IPS DF 6.9 (cell line): ENCODE data around the gene NXPH4.
A peak's percentile ranks its signal among the peaks of the same experiment; 100 is the strongest.

Experiments
- DNase-seq: peaks from one replicate; pipeline ENCODE4 v3.0.0-alpha.2; 2013; ENCODE audit warnings: low read depth, low spot score
- H3K27ac ChIP-seq: one replicate; pipeline ENCODE4 v1.5.1; 2013; ENCODE audit warnings: low read length, control low read depth
- H3K27me3 ChIP-seq: 2 replicates; pipeline ENCODE4 v1.6.1; 2013; ENCODE audit warnings: mild to moderate bottlenecking, low read length; ENCODE audit not compliant: control insufficient read depth, insufficient read depth
- H3K36me3 ChIP-seq: 2 replicates; pipeline ENCODE4 v1.6.1; 2013; ENCODE audit warnings: low read length; ENCODE audit not compliant: control insufficient read depth, insufficient read depth
- H3K4me1 ChIP-seq: 2 replicates; pipeline ENCODE4 v1.6.1; 2013; ENCODE audit warnings: low read length; ENCODE audit not compliant: control insufficient read depth, insufficient read depth
- H3K4me3 ChIP-seq: 2 replicates; pipeline ENCODE4 v1.5.1; 2013; ENCODE audit warnings: mild to moderate bottlenecking, low read length
- H3K9me3 ChIP-seq: 2 replicates; pipeline ENCODE4 v1.6.1; 2013; ENCODE audit warnings: low read length, inconsistent platforms; ENCODE audit not compliant: control insufficient read depth, insufficient read depth
- WGBS: extraction: QIAGEN DNeasy Blood & Tissue Kit; methylation state at CpG from one replicate; pipeline ENCODE4 v1.1.7; 2013; ENCODE audit warnings: mixed read lengths, missing lambda C conversion rate; ENCODE audit not compliant: insufficient read length, insufficient coverage; 5-methylcytosine and 5-hydroxymethylcytosine counted together

Gene NXPH4

GRCh38 chr12:57175428-57176138 is 41.0 kb upstream of the NXPH4 start:
- no peaks in the 10 kb centered on the region for H3K27me3 ChIP-seq
- H3K4me3 ChIP-seq: no peak overlapping the region
- peaks cover 49% of the 10 kb centered on the region for H3K36me3 ChIP-seq
- no peaks in the 10 kb centered on the region for H3K4me1 ChIP-seq
- H3K27ac ChIP-seq: no peak overlapping the region
- no peaks in the 10 kb centered on the region for H3K9me3 ChIP-seq
- WGBS: no CpG with 5 or more reads among the region's 29 CpGs
- peak; percentile 52 for DNase-seq

DNA sequence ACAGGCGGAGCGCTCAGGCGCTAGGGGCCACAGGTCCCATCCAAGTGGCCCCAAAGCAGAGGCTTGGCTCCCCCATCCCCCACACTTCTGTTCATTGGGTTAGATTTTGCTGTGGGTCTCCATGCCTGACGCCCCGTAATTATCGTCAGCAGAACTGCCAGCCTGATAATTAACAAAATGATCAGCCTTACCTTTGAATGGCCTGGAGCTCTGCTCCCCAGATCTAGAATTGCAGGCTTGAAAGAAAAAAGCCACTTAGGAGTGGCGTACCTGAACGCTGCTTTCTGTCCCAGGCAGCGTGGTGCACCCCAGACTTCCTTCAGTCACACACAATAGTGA is 40.5 kb upstream of the NXPH4 start:
- DNase-seq: no peak
- Histone ChIP-seq H3K27ac (no peak overlapping the region), H3K9me3 (no peaks in the 10 kb centered on the region), H3K27me3 (no peaks in the 10 kb centered on the region), H3K36me3 (peaks cover 52% of the 10 kb centered on the region), H3K4me3 (no peak overlapping the region), H3K4me1 (no peaks in the 10 kb centered on the region)
- no CpG with 5 or more reads among the region's 9 CpGs for WGBS

- no CpG with 5 or more reads among the region's 9 CpGs for WGBS
- H3K36me3 ChIP-seq: peaks cover 53% of the 10 kb centered on the region
These were observed 39.7 kb upstream of the NXPH4 start for GRCh38 chr12:57176846-57177245.

DNA sequence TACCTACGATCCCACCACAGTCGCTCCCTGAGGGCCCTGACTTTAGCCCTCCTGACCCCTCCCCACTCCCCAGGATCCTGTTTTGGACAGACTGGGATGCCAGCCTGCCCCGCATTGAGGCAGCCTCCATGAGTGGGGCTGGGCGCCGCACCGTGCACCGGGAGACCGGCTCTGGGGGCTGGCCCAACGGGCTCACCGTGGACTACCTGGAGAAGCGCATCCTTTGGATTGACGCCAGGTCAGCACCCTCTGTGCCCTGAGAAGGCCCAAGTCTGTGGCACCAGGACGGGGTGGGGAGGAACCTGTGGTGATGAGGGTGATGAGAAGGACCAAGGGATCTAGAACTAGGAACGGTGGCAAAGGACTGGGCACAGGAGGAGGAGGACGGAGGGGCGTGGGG is 39.2 kb upstream of the NXPH4 start:
- Histone ChIP-seq H3K36me3 (peaks cover 53% of the 10 kb centered on the region), H3K4me3 (no peak overlapping the region), H3K27ac (no peak overlapping the region), H3K27me3 (no peaks in the 10 kb centered on the region), H3K9me3 (no peaks in the 10 kb centered on the region), H3K4me1 (no peaks in the 10 kb centered on the region)
- no peak for DNase-seq
- WGBS: no CpG with 5 or more reads among the region's 16 CpGs

More at GRCh38 chr12:57176846-57177245, 39.7 kb upstream of the NXPH4 start:
- Histone ChIP-seq H3K27me3 (no peaks in the 10 kb centered on the region), H3K27ac (no peak overlapping the region), H3K9me3 (no peaks in the 10 kb centered on the region), H3K4me3 (no peak overlapping the region), H3K4me1 (no peaks in the 10 kb centered on the region)
- no peak for DNase-seq

DNA sequence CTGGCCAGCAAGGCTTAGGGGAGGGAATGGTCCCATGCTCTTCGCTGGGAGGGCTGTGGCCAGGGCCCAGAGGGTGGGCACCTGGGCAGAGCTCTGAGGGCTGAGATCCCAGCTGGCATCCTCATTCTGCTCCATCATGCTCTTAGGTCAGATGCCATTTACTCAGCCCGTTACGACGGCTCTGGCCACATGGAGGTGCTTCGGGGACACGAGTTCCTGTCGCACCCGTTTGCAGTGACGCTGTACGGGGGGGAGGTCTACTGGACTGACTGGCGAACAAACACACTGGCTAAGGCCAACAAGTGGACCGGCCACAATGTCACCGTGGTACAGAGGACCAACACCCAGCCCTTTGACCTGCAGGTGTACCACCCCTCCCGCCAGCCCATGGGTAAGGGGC is 38.4 kb upstream of the NXPH4 start:
- Histone ChIP-seq H3K27me3 (no peaks in the 10 kb centered on the region), H3K36me3 (peaks cover 51% of the 10 kb centered on the region), H3K4me1 (no peaks in the 10 kb centered on the region), H3K27ac (no peak overlapping the region), H3K9me3 (no peaks in the 10 kb centered on the region), H3K4me3 (no peak overlapping the region)
- no peak for DNase-seq
- WGBS: no CpG with 5 or more reads among the region's 14 CpGs

DNA sequence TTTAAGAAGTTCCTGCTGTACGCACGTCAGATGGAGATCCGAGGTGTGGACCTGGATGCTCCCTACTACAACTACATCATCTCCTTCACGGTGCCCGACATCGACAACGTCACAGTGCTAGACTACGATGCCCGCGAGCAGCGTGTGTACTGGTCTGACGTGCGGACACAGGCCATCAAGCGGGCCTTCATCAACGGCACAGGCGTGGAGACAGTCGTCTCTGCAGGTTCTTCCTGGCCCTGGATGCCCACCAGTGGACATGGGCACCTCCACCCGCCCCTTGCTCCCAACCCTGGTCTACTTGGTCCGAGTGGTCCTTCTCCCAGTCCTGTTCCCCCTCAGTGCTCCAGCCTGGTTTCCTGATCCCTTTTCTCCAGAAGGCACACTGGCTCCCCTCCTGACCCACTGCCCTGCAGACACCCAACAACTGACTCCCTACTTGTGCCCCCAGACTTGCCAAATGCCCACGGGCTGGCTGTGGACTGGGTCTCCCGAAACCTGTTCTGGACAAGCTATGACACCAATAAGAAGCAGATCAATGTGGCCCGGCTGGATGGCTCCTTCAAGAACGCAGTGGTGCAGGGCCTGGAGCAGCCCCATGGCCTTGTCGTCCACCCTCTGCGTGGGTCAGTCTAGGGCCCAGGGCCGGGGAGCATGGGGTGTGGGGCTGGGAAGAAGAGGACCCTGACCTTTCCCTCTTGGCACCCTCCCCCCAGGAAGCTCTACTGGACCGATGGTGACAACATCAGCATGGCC is 37.1 kb upstream of the NXPH4 start:
- no CpG with 5 or more reads among the region's 27 CpGs for WGBS
- no peaks in the 10 kb centered on the region for H3K4me1 ChIP-seq
- H3K27me3 ChIP-seq: no peaks in the 10 kb centered on the region
- no peak overlapping the region for H3K4me3 ChIP-seq
- H3K9me3 ChIP-seq: no peaks in the 10 kb centered on the region
- peaks cover 57% of the 10 kb centered on the region for H3K36me3 ChIP-seq
- H3K27ac ChIP-seq: no peak overlapping the region
- DNase-seq: no peak

DNA sequence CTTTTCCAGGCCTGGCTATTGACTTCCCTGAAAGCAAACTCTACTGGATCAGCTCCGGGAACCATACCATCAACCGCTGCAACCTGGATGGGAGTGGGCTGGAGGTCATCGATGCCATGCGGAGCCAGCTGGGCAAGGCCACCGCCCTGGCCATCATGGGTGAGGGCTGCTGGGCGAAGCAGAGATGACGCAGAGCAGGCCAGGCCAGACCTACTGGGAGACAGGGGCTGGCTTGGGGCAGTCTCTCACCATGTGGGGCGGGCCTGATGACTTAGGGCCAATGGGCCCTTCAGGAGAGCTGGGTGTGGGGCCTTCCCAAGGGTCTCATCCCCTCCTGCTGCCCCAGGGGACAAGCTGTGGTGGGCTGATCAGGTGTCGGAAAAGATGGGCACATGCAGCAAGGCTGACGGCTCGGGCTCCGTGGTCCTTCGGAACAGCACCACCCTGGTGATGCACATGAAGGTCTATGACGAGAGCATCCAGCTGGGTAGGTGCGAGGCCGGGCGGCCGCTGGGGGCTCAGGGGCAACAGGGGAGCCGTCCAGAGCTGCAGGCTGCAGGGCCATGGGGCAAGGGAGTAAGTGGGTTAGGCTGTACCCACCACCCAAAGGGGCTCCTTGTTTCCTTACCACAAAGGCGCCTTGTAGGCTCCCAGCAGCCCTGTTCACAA is 36.1 kb upstream of the NXPH4 start:
- no CpG with 5 or more reads among the region's 20 CpGs for WGBS
- peaks cover 66% of the 10 kb centered on the region for H3K36me3 ChIP-seq
- H3K27ac ChIP-seq: no peak overlapping the region
- H3K27me3 ChIP-seq: no peaks in the 10 kb centered on the region
- H3K4me1 ChIP-seq: no peaks in the 10 kb centered on the region
- H3K4me3 ChIP-seq: no peak overlapping the region
- DNase-seq: no peak
- H3K9me3 ChIP-seq: no peaks in the 10 kb centered on the region

DNA sequence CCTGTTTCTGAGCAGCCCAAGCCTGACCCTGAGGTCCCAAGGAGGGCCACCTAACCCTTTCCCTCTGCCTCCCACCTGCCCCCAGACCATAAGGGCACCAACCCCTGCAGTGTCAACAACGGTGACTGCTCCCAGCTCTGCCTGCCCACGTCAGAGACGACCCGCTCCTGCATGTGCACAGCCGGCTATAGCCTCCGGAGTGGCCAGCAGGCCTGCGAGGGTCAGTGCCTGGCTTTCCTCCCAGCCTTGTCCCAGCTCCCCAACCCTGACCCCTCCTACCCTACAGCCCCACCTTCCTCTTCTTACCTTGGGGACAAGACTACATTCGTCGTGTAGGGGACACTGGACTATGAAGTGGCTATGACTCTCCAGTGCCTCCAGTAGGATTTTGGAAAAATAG is 35.5 kb upstream of the NXPH4 start:
- no peak for DNase-seq
- Histone ChIP-seq H3K4me1 (no peaks in the 10 kb centered on the region), H3K36me3 (peaks cover 71% of the 10 kb centered on the region), H3K4me3 (no peak overlapping the region), H3K9me3 (no peaks in the 10 kb centered on the region), H3K27ac (no peak overlapping the region), H3K27me3 (no peaks in the 10 kb centered on the region)
- WGBS: no CpG with 5 or more reads among the region's 9 CpGs

DNA sequence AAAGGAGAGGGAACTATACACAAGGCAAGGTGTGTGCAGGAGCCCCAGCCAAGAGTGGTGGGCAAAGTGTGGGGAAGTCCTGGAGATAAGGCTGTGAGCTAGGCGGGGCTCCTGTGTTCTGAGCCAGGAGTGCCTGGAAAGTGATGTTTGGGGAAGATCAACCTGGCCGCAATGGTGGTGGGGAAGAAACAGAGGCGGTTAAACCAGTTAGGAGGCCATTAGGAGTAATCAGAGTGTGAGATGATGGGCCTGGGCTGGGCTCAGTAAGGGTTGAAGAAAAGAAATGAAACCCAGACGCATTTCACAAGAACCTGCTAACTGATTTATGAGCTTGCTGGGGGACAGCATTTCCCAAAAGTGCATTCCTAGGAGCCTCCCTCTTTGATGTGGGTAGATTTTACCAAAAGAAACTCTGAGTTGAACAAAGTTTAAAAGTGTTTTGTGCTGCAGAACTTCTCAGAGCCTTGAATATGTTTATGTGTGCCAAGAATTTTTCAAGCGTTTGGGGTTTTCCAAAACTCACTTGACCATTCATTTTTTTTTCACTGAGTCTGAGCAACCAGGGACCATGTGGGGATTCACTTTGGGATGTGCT is 34.9 kb upstream of the NXPH4 start:
- no CpG with 5 or more reads among the region's 5 CpGs for WGBS
- Histone ChIP-seq H3K27ac (no peak overlapping the region), H3K9me3 (no peaks in the 10 kb centered on the region), H3K36me3 (peaks cover 73% of the 10 kb centered on the region), H3K4me1 (no peaks in the 10 kb centered on the region), H3K4me3 (no peak overlapping the region), H3K27me3 (no peaks in the 10 kb centered on the region)
- no peak for DNase-seq

DNA sequence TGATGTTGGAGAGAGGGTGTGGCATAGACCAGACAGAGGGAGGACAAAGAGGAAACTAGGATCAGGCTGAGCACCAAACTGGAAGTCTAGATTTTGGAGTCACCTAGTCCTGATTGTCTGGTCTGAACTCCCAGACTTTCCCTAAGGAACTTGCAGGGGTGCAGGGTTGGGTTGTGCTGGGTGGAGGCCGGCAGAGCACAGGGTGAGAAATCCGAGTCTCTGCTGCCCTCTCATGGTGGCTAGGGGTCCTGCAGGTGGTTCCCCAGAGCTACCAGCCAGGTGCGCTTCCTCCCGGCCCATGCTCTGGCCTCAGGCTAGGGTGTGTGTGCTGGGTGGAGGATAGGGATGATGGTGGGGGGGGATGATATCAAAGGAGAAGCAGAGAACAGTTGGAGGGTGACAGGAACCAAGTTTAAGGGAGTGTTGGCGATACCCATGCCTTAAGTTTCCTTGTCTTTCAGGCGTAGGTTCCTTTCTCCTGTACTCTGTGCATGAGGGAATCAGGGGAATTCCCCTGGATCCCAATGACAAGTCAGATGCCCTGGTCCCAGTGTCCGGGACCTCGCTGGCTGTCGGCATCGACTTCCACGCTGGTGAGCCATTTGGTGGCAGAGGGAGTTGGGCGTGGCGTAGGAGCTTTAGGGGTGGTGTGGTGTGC is 33.5 kb upstream of the NXPH4 start:
- H3K27me3 ChIP-seq: no peaks in the 10 kb centered on the region
- DNase-seq: peak; percentile 84
- no peaks in the 10 kb centered on the region for H3K9me3 ChIP-seq
- WGBS: no CpG with 5 or more reads among the region's 13 CpGs
- H3K4me3 ChIP-seq: no peak overlapping the region
- peaks cover 75% of the 10 kb centered on the region for H3K36me3 ChIP-seq
- H3K27ac ChIP-seq: no peak overlapping the region
- H3K4me1 ChIP-seq: no peaks in the 10 kb centered on the region
